ENCODE results near the gene NOL7. TPM values are rescaled to one million over a fixed set of nuclear protein-coding genes. Genes with fewer than 3 reads are reported as not detected.

NOL7 gene
- total and polyA plus RNA-seq, 2 of the 13 experiments (the other 11 are each of a cell fraction or from before 2014, with no cell fraction given): 37.8 to 186 TPM

GRCh38 chr6:13574571-13575376 is 40.4 kb upstream of the NOL7 start, which contains the start of gene SIRT5 (continued):
- TF ChIP-seq ELF4 (CRISPR knock-in tag; IDR thresholded peaks at IDR 0.05; ENCODE audit: borderline replicate concordance): peak; percentile 75; the same call in 1 of the 2 replicates
- peak; percentile 82 for TF ChIP-seq SRY (CRISPR knock-in tag; IDR thresholded peaks at IDR 0.05)
- TF ChIP-seq CCDC6 (CRISPR knock-in tag; IDR thresholded peaks at IDR 0.05): peak; percentile 51; the same call in 1 of the 2 replicates
- TF ChIP-seq ZBTB34 (CRISPR knock-in tag; IDR thresholded peaks at IDR 0.05): peak; percentile 65; the same call in 1 of the 2 replicates
- TF ChIP-seq HDAC1 (CRISPR knock-in tag; IDR thresholded peaks at IDR 0.05): peak; percentile 76; the same call in 1 of the 2 replicates
- no peak for TF ChIP-seq ZNF460 (CRISPR knock-in tag; IDR thresholded peaks at IDR 0.05; ENCODE audit: borderline replicate concordance)
- TF ChIP-seq RORA (CRISPR knock-in tag; IDR thresholded peaks at IDR 0.05): no peak; the same call in 1 of the 2 replicates
- TF ChIP-seq FOXM1 (CRISPR knock-in tag; IDR thresholded peaks at IDR 0.05): no peak
- peak; percentile 49 for TF ChIP-seq BCL3 (CRISPR knock-in tag; IDR thresholded peaks at IDR 0.05)
- TF ChIP-seq SMC3 (IDR thresholded peaks at IDR 0.05; ENCODE audit: low read length): no peak
- peak; percentile 77; the same call in 1 of the 2 replicates for TF ChIP-seq STAT6 (CRISPR knock-in tag; IDR thresholded peaks at IDR 0.05; ENCODE audit: borderline replicate concordance)
- TF ChIP-seq HMG20A (CRISPR knock-in tag; IDR thresholded peaks at IDR 0.05; ENCODE audit: borderline replicate concordance): no peak; the same call in 1 of the 2 replicates
- TF ChIP-seq SOX5 (CRISPR knock-in tag; IDR thresholded peaks at IDR 0.05; ENCODE audit: borderline replicate concordance): peak; percentile 47
- TF ChIP-seq ZNF737 (CRISPR knock-in tag; IDR thresholded peaks at IDR 0.05; ENCODE audit: borderline replicate concordance): peak; percentile 78; the same call in 1 of the 2 replicates
- no peak for TF ChIP-seq ZNF75D (CRISPR knock-in tag; IDR thresholded peaks at IDR 0.05; ENCODE audit: borderline replicate concordance)
- TF ChIP-seq ZNF768 (CRISPR knock-in tag; IDR thresholded peaks at IDR 0.05): peak; percentile 59
- no peak for TF ChIP-seq CEBPB (IDR thresholded peaks at IDR 0.05; ENCODE audit: borderline replicate concordance, low read depth, low read length)
